Activated CD8-positive, alpha-beta memory T cell treated with anti-CD3 and anti-CD28 coated beads, Interleukin-2, amount 50 U/mL, for 4 hours (primary cell): ENCODE results near the gene SPINT4.

Experiments used
- DNase-seq: peaks from one replicate; pipeline ENCODE4 v3.0.0-alpha.2; 2020

Gene SPINT4

DNA sequence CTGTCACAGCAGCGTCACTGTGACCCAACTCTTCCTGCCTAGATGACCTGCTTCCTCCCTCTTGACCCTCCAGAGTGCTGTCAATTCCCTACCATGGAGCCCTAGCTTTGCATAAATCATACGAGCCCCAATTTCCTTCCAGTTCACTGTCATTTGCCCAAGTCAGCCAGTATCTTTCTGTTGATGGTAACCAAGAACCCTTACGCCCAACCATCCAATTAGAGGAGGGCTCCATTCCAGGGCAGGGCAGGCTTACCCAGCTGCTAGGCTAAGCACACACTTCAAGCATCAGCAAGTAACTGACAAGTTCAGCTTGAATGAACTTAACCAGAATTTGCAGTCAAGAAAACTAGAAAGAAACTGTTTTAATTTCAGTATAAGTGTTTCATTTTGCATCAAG is 43.8 kb downstream of the SPINT4 start:
- DNase-seq, result no peak

DNA sequence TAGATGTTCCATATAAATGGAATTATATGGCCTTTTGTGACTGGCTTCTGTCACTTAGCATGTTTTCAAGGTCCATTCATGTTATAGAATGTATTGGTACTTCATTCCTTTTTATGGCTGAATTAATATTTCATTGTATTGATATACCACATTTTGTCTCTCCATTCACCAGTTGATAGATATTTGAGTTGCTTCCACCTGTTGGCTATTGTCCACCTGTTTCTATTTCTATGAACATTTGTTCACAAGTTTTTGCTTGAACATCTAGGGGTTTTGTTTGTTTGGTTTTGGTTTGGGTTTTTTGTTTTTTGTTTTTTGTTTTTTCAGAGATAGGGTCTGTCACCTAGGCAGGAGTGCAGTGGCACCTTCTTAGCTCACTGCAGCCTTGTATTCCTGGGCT is 46.3 kb downstream of the SPINT4 start:
- DNase-seq, result no peak

DNA sequence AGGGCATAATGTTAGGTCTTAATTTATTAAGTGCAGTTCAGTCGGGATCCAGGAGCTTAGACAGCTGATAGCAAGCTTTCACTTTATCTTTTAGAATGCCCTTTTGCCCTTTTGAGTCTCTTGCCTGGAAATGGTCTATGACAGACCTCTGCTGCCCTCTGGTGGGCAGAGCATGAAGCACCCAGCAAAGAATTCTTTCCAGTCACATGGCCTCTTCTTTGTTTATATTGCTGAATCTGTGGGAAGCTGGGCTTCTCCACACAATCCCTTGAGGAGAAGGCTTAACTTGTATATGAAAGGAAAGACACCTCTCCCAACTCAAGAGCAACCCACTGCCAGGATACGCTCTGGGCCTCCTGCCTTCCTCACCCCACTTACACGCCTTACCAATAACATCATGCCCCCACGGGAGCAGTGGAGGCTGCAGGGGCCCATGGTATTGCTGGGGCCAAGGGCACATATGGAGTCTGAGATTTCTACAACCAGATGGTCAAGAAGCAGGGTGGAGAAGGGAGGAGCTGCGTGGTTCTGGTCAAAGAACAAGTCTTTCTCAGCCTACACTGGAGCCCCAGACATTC is 49.1 kb downstream of the SPINT4 start:
- peak; percentile 80 for DNase-seq

DNA sequence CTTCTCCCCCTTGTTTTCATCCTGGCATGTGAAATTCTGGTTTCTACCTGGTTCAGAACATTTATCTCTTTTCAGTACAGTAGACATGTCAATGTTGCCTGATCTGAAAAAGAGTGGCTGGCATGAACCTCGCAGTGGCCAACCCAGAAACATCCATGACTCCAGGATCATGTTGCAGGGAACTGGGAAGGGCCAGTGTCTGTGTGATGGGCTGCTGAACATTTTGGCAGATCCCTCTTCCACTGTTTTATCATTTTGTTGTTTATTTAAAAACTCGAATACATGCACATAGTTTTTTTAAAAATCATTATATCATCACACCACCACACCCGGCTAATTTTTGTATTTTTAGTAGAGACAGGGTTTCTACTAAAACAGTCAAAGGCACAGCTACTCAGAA is 50.5 kb downstream of the SPINT4 start:
- no peak for DNase-seq

GRCh38 chr20:45774945-45775344 is 52.8 kb downstream of the SPINT4 start:
- no peak for DNase-seq

- no peak for DNase-seq
These were observed 53.3 kb downstream of the SPINT4 start for GRCh38 chr20:45775411-45775810.
